Neural progenitor cell (in vitro differentiated cells): ENCODE results near the gene NUP50. TPM values are rescaled to one million over a fixed set of nuclear protein-coding genes. Genes with fewer than 3 reads are reported as not detected.

Experiments used
- DNase-seq: peaks from one replicate; pipeline ENCODE4 v3.0.0-alpha.2; 2016; ENCODE audit warnings: low spot score
- H2AFZ ChIP-seq: fragments of 200-600 bp; sonication (generic); replicated peaks from 2 replicates; pipeline ENCODE4 v1.6.1; 2016; ENCODE audit warnings: antibody characterized with exemption
- H3F3A ChIP-seq: fragments of 200-600 bp; sonication (generic); 2 replicates; pipeline ENCODE4 v1.6.1; 2016; ENCODE audit warnings: antibody characterized with exemption, low read depth
- H3K27ac ChIP-seq: fragments of 200-600 bp; sonication (generic); 2 replicates; pipeline ENCODE4 v1.5.1; 2016; ENCODE audit warnings: mild to moderate bottlenecking
- H3K27me3 ChIP-seq: fragments of 200-600 bp; sonication (generic); 2 replicates; pipeline ENCODE4 v1.6.1; 2016; ENCODE audit warnings: mild to moderate bottlenecking, moderate library complexity
- H3K36me3 ChIP-seq: fragments of 200-600 bp; sonication (generic); 2 replicates; pipeline ENCODE4 v1.5.1; 2016
- H3K4me1 ChIP-seq: fragments of 200-600 bp; sonication (generic); 2 replicates; pipeline ENCODE4 v1.6.1; 2016; ENCODE audit warnings: mixed run types
- H3K4me2 ChIP-seq: fragments of 200-600 bp; sonication (generic); 2 replicates; pipeline ENCODE4 v1.6.1; 2016
- H3K4me3 ChIP-seq: fragments of 200-600 bp; sonication (generic); 2 replicates; pipeline ENCODE4 v1.5.1; 2016
- H3K79me2 ChIP-seq: fragments of 200-600 bp; sonication (generic); 2 replicates; pipeline ENCODE4 v1.6.1; 2016; ENCODE audit warnings: low read depth
- H3K9ac ChIP-seq: fragments of 200-600 bp; sonication (generic); 2 replicates; pipeline ENCODE4 v1.6.1; 2016
- H3K9me3 ChIP-seq: fragments of 200-600 bp; sonication (generic); 2 replicates; pipeline ENCODE4 v1.5.1; 2016; ENCODE audit warnings: low read depth
- H4K20me1 ChIP-seq: fragments of 200-600 bp; sonication (generic); 2 replicates; pipeline ENCODE4 v1.6.1; 2016; ENCODE audit warnings: low read depth
- H3K27ac Mint-ChIP-seq: 3 replicates; pipeline ENCODE4 v1.8.0; 2021; ENCODE audit warnings: mixed read lengths
- H3K27me3 Mint-ChIP-seq: 2 replicates; pipeline ENCODE4 v1.8.0; 2022; ENCODE audit warnings: low read depth, mild to moderate bottlenecking, inconsistent platforms, moderate library complexity, mixed read lengths; ENCODE audit not compliant: insufficient read depth
- H3K36me3 Mint-ChIP-seq: 3 replicates; pipeline ENCODE4 v1.8.0; 2021; ENCODE audit warnings: mixed read lengths
- H3K4me1 Mint-ChIP-seq: 3 replicates; pipeline ENCODE4 v1.8.0; 2021; ENCODE audit warnings: mixed read lengths
- H3K4me3 Mint-ChIP-seq: 3 replicates; pipeline ENCODE4 v1.8.0; 2021; ENCODE audit warnings: mild to moderate bottlenecking, moderate library complexity, mixed read lengths
- H3K9me3 Mint-ChIP-seq: 3 replicates; pipeline ENCODE4 v1.8.0; 2020; ENCODE audit warnings: mixed read lengths
- EZH2 ChIP-seq: fragments of 200-600 bp; sonication (generic); IDR thresholded peaks from 2 replicates; pipeline ENCODE4 v1.6.1; 2017; ENCODE audit warnings: antibody characterized with exemption, mild to moderate bottlenecking, moderate library complexity
- EZH2phosphoT487 ChIP-seq: fragments of 200-600 bp; sonication (generic); IDR thresholded peaks from 2 replicates; pipeline ENCODE4 v1.6.1; 2017; ENCODE audit warnings: antibody characterized with exemption
- total RNA-seq: library from RNA; depleted of rRNA; stranded (reverse); fragments of >200 nt; gene quantifications from 2 replicates; pipeline ENCODE4 v1.2.3, GENCODE V29; 2015; ENCODE audit warnings: low replicate concordance
- TF ChIP-seq, protein P1 (sequence below): fragments of 200-600 bp; sonication (generic); IDR thresholded peaks from 2 replicates; pipeline ENCODE4 v1.5.1; 2017; ENCODE audit warnings: antibody characterized with exemption, mild to moderate bottlenecking

Gene NUP50, protein sequence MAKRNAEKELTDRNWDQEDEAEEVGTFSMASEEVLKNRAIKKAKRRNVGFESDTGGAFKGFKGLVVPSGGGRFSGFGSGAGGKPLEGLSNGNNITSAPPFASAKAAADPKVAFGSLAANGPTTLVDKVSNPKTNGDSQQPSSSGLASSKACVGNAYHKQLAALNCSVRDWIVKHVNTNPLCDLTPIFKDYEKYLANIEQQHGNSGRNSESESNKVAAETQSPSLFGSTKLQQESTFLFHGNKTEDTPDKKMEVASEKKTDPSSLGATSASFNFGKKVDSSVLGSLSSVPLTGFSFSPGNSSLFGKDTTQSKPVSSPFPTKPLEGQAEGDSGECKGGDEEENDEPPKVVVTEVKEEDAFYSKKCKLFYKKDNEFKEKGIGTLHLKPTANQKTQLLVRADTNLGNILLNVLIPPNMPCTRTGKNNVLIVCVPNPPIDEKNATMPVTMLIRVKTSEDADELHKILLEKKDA
- 87.2 and 96.8 TPM in 2 replicates for total RNA-seq

DNA sequence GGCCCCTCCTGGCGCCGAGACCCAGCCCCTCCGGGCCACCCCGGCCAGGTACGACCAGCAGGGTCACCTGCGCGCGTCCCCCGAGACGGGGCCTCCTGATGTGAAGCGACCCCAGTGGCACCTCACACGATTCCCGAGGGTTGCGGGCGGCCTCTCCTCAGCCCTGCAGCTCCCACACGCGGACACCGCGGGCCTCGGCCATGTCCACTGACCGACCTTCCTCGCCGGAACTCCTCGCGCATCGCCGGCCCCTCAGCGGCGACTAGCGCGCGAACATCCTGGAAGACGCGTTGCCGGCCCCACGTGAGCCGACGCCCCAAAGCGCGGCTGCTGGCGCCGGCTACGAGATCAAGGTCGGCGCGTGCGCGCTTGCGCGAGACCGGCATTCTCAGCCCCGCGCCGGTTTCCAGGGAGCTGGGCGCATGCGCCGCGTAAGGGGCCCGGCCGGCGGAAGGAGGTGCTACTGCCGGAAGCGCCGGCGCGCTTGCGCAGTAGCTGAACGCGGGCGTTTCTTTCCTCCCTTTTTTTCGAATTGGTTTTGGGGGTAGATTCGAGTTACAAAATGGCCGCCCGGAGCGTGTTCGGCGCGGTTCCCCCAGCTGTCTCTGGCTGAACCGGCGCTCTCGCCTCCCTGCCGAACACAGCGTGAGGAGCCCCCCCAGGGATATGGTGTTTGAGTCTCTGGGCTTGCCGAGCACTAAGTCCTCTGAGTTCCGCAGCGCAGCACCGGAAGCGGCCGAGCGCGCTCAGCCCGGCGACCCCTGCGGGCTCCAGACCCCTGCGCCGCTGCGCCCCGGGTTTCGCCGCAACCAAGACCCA is at the start of gene NUP50:
Gene NUP50, plus strand, starts transcription at position 475 of the 819 bp plus-strand sequence. CDS start 4,253 bp downstream, outside the sequence.
- Histone ChIP-seq H3K27me3 (no peaks in the 10 kb centered on the region), H3K79me2 (peaks cover 85% of the 10 kb centered on the region), H2AFZ (peak within 1 kb of the TSS; percentile 81), H3K9ac (peak within 1 kb of the TSS; percentile 86), H3K4me3 (peak within 1 kb of the TSS; percentile 99), H3K36me3 (peaks cover 10% of the 10 kb centered on the region), H3K4me2 (peak within 1 kb of the TSS; percentile 89), H3K27ac (peak within 1 kb of the TSS; percentile 77), H4K20me1 (peaks cover 31% of the 10 kb centered on the region), H3K9me3 (no peaks in the 10 kb centered on the region), H3K4me1 (peaks cover 14% of the 10 kb centered on the region), H3F3A (peaks cover 15% of the 10 kb centered on the region)
- peak within 1 kb of the TSS; percentile 89 for H3K27ac Mint-ChIP-seq
- H3K9me3 Mint-ChIP-seq = no peaks in the 10 kb centered on the region
- peak within 1 kb of the TSS; percentile 96 for H3K4me3 Mint-ChIP-seq
- H3K36me3 Mint-ChIP-seq = peaks cover 7% of the 10 kb centered on the region
- peak; percentile 99 for DNase-seq
- peaks cover 25% of the 10 kb centered on the region for H3K4me1 Mint-ChIP-seq
- TF ChIP-seq EZH2 = peak; percentile 15
- TF ChIP-seq, protein P1, sequence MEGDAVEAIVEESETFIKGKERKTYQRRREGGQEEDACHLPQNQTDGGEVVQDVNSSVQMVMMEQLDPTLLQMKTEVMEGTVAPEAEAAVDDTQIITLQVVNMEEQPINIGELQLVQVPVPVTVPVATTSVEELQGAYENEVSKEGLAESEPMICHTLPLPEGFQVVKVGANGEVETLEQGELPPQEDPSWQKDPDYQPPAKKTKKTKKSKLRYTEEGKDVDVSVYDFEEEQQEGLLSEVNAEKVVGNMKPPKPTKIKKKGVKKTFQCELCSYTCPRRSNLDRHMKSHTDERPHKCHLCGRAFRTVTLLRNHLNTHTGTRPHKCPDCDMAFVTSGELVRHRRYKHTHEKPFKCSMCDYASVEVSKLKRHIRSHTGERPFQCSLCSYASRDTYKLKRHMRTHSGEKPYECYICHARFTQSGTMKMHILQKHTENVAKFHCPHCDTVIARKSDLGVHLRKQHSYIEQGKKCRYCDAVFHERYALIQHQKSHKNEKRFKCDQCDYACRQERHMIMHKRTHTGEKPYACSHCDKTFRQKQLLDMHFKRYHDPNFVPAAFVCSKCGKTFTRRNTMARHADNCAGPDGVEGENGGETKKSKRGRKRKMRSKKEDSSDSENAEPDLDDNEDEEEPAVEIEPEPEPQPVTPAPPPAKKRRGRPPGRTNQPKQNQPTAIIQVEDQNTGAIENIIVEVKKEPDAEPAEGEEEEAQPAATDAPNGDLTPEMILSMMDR = no peak
- TF ChIP-seq EZH2phosphoT487 = no peak
- H3K27me3 Mint-ChIP-seq = no peaks in the 10 kb centered on the region

DNA sequence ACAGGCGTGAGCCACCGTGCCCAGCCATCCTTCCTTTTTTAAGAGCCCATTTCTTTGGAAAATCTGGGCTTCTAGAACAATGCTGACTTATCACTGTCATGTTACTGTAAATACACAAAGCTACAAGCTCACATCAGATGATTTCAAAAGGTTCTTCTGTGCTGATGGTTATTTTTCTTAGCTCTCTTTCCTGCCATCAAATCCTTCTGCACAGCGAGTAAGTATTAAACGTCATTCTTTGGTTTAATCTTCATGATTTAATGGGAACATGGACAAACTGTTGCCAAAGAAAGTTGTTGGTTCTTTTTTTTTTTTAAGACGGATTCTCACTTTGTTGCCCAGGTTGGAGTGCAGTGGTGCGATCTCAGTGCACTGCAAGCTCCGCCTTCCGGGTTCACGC is 43.3 kb upstream of the NUP50 start:
- no peak overlapping the region for H2AFZ ChIP-seq
- TF ChIP-seq, protein P1 = no peak
- TF ChIP-seq EZH2 = no peak
- no peak for TF ChIP-seq EZH2phosphoT487
- peaks cover 14% of the 10 kb centered on the region for H3K4me1 Mint-ChIP-seq
- H3K4me1 ChIP-seq = peaks cover 14% of the 10 kb centered on the region
- no peak overlapping the region for H3K4me2 ChIP-seq
- peaks cover 4% of the 10 kb centered on the region for H3K27me3 Mint-ChIP-seq
- no peak for DNase-seq
- peaks cover 19% of the 10 kb centered on the region for H3K9me3 Mint-ChIP-seq
- no peaks in the 10 kb centered on the region for H3K36me3 Mint-ChIP-seq
- no peak overlapping the region for H3K4me3 Mint-ChIP-seq
- no peaks in the 10 kb centered on the region for H4K20me1 ChIP-seq
- no peak overlapping the region for H3K27ac ChIP-seq
- no peak overlapping the region for H3K27ac Mint-ChIP-seq
- H3F3A ChIP-seq = peaks cover 15% of the 10 kb centered on the region
- H3K4me3 ChIP-seq = no peak overlapping the region
- no peaks in the 10 kb centered on the region for H3K9me3 ChIP-seq
- no peaks in the 10 kb centered on the region for H3K79me2 ChIP-seq
- no peaks in the 10 kb centered on the region for H3K36me3 ChIP-seq
- no peaks in the 10 kb centered on the region for H3K27me3 ChIP-seq
- no peak overlapping the region for H3K9ac ChIP-seq

DNA sequence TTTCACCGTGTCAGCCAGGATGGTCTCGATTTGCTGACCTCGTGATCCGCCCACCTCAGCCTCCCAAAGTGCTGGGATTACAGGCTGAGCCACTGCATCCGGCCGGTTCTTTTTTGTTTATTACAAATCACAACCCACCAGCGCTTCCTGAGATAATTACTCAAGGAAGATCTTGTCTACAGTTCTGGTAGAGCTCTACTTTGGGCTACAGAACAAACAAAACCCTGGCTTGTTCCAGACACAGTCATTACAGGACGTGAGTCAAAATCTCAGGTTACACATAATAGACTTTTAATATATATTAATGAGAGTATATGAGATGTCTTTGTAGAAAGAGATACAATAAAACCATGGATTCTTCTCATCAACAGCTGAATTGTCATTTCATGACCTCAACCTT is 42.8 kb upstream of the NUP50 start:
- no peaks in the 10 kb centered on the region for H3K79me2 ChIP-seq
- Mint-ChIP-seq H3K27ac (no peak overlapping the region), H3K9me3 (peaks cover 16% of the 10 kb centered on the region), H3K27me3 (peaks cover 4% of the 10 kb centered on the region), H3K4me1 (peaks cover 17% of the 10 kb centered on the region), H3K36me3 (no peaks in the 10 kb centered on the region), H3K4me3 (no peak overlapping the region)
- H3K9me3 ChIP-seq = no peaks in the 10 kb centered on the region
- H3K4me1 ChIP-seq = peaks cover 15% of the 10 kb centered on the region
- H3F3A ChIP-seq = peaks cover 18% of the 10 kb centered on the region
- no peak overlapping the region for H3K4me2 ChIP-seq
- H3K4me3 ChIP-seq = no peak overlapping the region
- no peak overlapping the region for H3K9ac ChIP-seq
- H2AFZ ChIP-seq = no peak overlapping the region
- no peak for DNase-seq
- no peaks in the 10 kb centered on the region for H3K27me3 ChIP-seq
- no peak overlapping the region for H3K27ac ChIP-seq
- H4K20me1 ChIP-seq = no peaks in the 10 kb centered on the region
- no peaks in the 10 kb centered on the region for H3K36me3 ChIP-seq
- TF ChIP-seq EZH2phosphoT487 (no peak), EZH2 (no peak)
- TF ChIP-seq, protein P1 = no peak
